WTC11 (cell line): Measurements from ENCODE around the gene PLCB3.

Source experiments
- CTCF ChIP-seq: fragments of 200-600 bp; IDR thresholded peaks from 2 replicates; pipeline ENCODE4 v1.8.0; 2022; ENCODE audit warnings: antibody characterized with exemption
- ESRRA ChIP-seq: sonication (generic); formaldehyde crosslinking; IDR thresholded peaks from 2 replicates; pipeline ENCODE4 v1.8.1; 2022; ENCODE audit warnings: mild to moderate bottlenecking, missing genetic modification reagents, borderline replicate concordance
- KAT7 ChIP-seq: sonication (generic); formaldehyde crosslinking; IDR thresholded peaks from 2 replicates; pipeline ENCODE4 v1.8.1; 2023; ENCODE audit warnings: missing genetic modification reagents, mild to moderate bottlenecking, borderline replicate concordance
- MAX ChIP-seq: sonication (generic); formaldehyde crosslinking; IDR thresholded peaks from 2 replicates; pipeline ENCODE4 v1.8.0; 2022; ENCODE audit warnings: mild to moderate bottlenecking, missing genetic modification reagents
- PRRX2 ChIP-seq: fragments of 250-450 bp; sonication (Bioruptor Pico); IDR thresholded peaks from 2 replicates; pipeline ENCODE4 v1.8.0; 2021; ENCODE audit warnings: mild to moderate bottlenecking
- TCF7 ChIP-seq: sonication (generic); formaldehyde crosslinking; IDR thresholded peaks from 2 replicates; pipeline ENCODE4 v1.8.0; 2022; ENCODE audit warnings: mild to moderate bottlenecking, low read depth, missing genetic modification reagents, moderate library complexity
- TF ChIP-seq, protein P1 (sequence below): fragments of 250-450 bp; sonication (Bioruptor Pico); IDR thresholded peaks from 2 replicates; pipeline ENCODE4 v1.9.0; 2021; ENCODE audit warnings: mild to moderate bottlenecking

DNA sequence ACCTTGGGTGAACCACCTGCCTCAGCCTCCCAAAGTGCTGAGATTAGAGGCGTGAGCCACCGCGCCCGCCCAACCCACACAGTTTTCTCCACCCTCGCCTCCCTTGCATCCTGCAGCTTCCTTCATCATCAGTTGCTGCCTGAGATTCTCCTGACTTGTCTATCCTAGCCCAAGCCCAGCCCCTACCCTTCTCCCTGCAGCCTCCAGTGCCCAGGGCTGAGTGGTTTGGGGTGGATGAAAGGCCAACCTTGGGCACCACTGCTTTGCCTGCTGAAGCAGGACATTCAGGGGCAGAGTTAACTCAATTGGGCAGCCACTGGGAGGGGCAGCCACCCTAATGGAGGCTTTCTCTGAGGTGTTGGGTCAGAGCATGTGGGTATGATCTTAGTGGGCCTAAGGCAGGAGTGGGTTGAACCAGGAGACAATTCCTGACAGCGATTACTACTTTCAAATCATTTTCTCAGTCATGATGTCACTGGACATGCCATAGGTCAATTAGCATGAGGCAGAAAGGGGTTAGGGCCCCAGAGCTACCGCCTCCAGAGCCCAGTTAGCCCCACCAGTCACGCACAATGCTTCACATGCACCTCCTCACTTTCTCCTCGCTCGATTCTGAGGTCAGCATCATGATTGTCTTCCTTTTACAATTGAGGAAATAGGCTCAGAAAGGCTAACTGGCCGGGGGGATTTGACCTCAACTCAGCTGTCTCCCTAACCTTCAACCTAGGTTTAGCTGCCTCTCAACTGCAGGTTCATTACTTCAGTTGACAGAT, 11.5 kb upstream of the PLCB3 start:
- TF ChIP-seq CTCF (no peak), PRRX2 (CRISPR knock-in tag) (no peak), KAT7 (CRISPR knock-in tag) (no peak), TCF7 (no peak), ESRRA (CRISPR knock-in tag) (no peak), MAX (no peak)
- TF ChIP-seq, protein P1, sequence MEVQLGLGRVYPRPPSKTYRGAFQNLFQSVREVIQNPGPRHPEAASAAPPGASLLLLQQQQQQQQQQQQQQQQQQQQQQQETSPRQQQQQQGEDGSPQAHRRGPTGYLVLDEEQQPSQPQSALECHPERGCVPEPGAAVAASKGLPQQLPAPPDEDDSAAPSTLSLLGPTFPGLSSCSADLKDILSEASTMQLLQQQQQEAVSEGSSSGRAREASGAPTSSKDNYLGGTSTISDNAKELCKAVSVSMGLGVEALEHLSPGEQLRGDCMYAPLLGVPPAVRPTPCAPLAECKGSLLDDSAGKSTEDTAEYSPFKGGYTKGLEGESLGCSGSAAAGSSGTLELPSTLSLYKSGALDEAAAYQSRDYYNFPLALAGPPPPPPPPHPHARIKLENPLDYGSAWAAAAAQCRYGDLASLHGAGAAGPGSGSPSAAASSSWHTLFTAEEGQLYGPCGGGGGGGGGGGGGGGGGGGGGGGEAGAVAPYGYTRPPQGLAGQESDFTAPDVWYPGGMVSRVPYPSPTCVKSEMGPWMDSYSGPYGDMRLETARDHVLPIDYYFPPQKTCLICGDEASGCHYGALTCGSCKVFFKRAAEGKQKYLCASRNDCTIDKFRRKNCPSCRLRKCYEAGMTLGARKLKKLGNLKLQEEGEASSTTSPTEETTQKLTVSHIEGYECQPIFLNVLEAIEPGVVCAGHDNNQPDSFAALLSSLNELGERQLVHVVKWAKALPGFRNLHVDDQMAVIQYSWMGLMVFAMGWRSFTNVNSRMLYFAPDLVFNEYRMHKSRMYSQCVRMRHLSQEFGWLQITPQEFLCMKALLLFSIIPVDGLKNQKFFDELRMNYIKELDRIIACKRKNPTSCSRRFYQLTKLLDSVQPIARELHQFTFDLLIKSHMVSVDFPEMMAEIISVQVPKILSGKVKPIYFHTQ = no peak
